HepG2 (cell line): ENCODE data around the gene ATRNL1.

ENCODE experiments used
- ATRX ChIP-seq: sonication (generic); formaldehyde crosslinking; IDR thresholded peaks from 2 replicates; pipeline ENCODE4 v1.4.0; 2020; ENCODE audit warnings: missing genetic modification reagents, borderline replicate concordance
- GABPA ChIP-seq, 2 experiments: IDR thresholded peaks; 2 replicates each; pipeline ENCODE4 v1.6.1; 2011 to 2016; ENCODE audit warnings: low read depth in 2 of 2, low read length in 1 of 2, missing biosample characterization in 1 of 2, missing genetic modification characterization in 1 of 2
- HMG20B ChIP-seq: conservative IDR thresholded peaks from 2 replicates; pipeline ENCODE4 v1.6.1; 2016; ENCODE audit warnings: missing genetic modification reagents, missing compliant biosample characterization
- PHF21A ChIP-seq: sonication (generic); formaldehyde crosslinking; IDR thresholded peaks from 2 replicates; pipeline ENCODE4 v1.5.0; 2020; ENCODE audit warnings: mild to moderate bottlenecking, missing genetic modification reagents
- RBAK ChIP-seq: sonication (generic); formaldehyde crosslinking; IDR thresholded peaks from 2 replicates; pipeline ENCODE4 v1.5.1; 2020; ENCODE audit warnings: mild to moderate bottlenecking, missing genetic modification reagents
- RNF2 ChIP-seq: fragments of 450-650 bp; conservative IDR thresholded peaks from 2 replicates; pipeline ENCODE4 v1.6.1; 2016; ENCODE audit warnings: low read depth
- SIN3A ChIP-seq: IDR thresholded peaks from 2 replicates; pipeline ENCODE4 v1.6.1; 2011; ENCODE audit warnings: low read depth, mild to moderate bottlenecking, control low read depth, low read length, borderline replicate concordance
- USF2 ChIP-seq, 2 experiments: sonication (generic) in 1 of 2; formaldehyde crosslinking in 1 of 2; IDR thresholded peaks; 2 replicates each; pipeline versions ENCODE4 v1.5.1 to v1.6.1; 2011 to 2020; ENCODE audit warnings: borderline replicate concordance in 1 of 2, low read depth in 1 of 2, low read length in 1 of 2, mild to moderate bottlenecking in 1 of 2, missing genetic modification reagents in 1 of 2, moderate library complexity in 1 of 2
- ZC3H4 ChIP-seq: sonication (generic); formaldehyde crosslinking; IDR thresholded peaks from 2 replicates; pipeline ENCODE4 v1.4.0; 2020; ENCODE audit warnings: missing genetic modification reagents, borderline replicate concordance
- ZFAT ChIP-seq: sonication (generic); formaldehyde crosslinking; conservative IDR thresholded peaks from 2 replicates; pipeline ENCODE4 v1.8.1; 2023; ENCODE audit warnings: missing genetic modification reagents, inconsistent platforms
- TF ChIP-seq, protein P1 (sequence below): sonication (generic); formaldehyde crosslinking; IDR thresholded peaks from 2 replicates; pipeline ENCODE4 v1.4.0; 2020; ENCODE audit warnings: missing genetic modification reagents
- TF ChIP-seq, protein P2 (sequence below): sonication (generic); formaldehyde crosslinking; IDR thresholded peaks from 2 replicates; pipeline ENCODE4 v1.5.0; 2020; ENCODE audit warnings: mild to moderate bottlenecking, missing genetic modification reagents, moderate library complexity

GRCh38 chr10:115278294-115278693, 185.1 kb downstream of the ATRNL1 start:
- no peak for TF ChIP-seq GABPA (IDR thresholded peaks at IDR 0.05; ENCODE audit: low read depth, low read length)
- TF ChIP-seq GABPA (CRISPR knock-in tag; IDR thresholded peaks at IDR 0.05; ENCODE audit: low read depth): no peak
- no peak for TF ChIP-seq RNF2
- TF ChIP-seq RBAK (CRISPR knock-in tag): no peak
- no peak for TF ChIP-seq ATRX (CRISPR knock-in tag)
- no peak for TF ChIP-seq SIN3A
- no peak for TF ChIP-seq ZFAT (CRISPR knock-in tag)
- TF ChIP-seq, protein P1, sequence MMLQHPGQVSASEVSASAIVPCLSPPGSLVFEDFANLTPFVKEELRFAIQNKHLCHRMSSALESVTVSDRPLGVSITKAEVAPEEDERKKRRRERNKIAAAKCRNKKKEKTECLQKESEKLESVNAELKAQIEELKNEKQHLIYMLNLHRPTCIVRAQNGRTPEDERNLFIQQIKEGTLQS (CRISPR knock-in tag): no peak
- TF ChIP-seq PHF21A (CRISPR knock-in tag): no peak
- no peak for TF ChIP-seq ZC3H4 (CRISPR knock-in tag)
- TF ChIP-seq, protein P2, sequence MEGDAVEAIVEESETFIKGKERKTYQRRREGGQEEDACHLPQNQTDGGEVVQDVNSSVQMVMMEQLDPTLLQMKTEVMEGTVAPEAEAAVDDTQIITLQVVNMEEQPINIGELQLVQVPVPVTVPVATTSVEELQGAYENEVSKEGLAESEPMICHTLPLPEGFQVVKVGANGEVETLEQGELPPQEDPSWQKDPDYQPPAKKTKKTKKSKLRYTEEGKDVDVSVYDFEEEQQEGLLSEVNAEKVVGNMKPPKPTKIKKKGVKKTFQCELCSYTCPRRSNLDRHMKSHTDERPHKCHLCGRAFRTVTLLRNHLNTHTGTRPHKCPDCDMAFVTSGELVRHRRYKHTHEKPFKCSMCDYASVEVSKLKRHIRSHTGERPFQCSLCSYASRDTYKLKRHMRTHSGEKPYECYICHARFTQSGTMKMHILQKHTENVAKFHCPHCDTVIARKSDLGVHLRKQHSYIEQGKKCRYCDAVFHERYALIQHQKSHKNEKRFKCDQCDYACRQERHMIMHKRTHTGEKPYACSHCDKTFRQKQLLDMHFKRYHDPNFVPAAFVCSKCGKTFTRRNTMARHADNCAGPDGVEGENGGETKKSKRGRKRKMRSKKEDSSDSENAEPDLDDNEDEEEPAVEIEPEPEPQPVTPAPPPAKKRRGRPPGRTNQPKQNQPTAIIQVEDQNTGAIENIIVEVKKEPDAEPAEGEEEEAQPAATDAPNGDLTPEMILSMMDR (CRISPR knock-in tag): no peak
- no peak for TF ChIP-seq USF2 (IDR thresholded peaks at IDR 0.05; ENCODE audit: low read depth, low read length)
- TF ChIP-seq USF2 (CRISPR knock-in tag; IDR thresholded peaks at IDR 0.05; ENCODE audit: borderline replicate concordance): no peak
- TF ChIP-seq HMG20B (CRISPR knock-in tag): no peak
